Panc1 (cell line): Measurements from ENCODE around the gene COL5A2.

Experiments used
- POLR2AphosphoS5 ChIP-seq: IDR thresholded peaks from 2 replicates; pipeline ENCODE4 v1.6.1; 2012; ENCODE audit warnings: mild to moderate bottlenecking, low read depth, low read length, moderate library complexity
- TCF7L2 ChIP-seq: IDR thresholded peaks from 2 replicates; pipeline ENCODE4 v1.6.1; 2011; ENCODE audit warnings: mild to moderate bottlenecking, low read depth, low read length, inconsistent platforms
- TF ChIP-seq, protein P1 (sequence below), 2 experiments: IDR thresholded peaks; 2 replicates each; pipeline ENCODE4 v1.6.1; 2011 to 2012; ENCODE audit warnings: low read depth in 2 of 2, control low read depth in 1 of 2, low read length in 1 of 2, mild to moderate bottlenecking in 1 of 2, moderate library complexity in 1 of 2; ENCODE audit not compliant: insufficient read depth in 1 of 2
- TF ChIP-seq, protein P2 (sequence below): fragments of 450-650 bp; IDR thresholded peaks from 2 replicates; pipeline ENCODE4 v1.5.1; 2017; ENCODE audit warnings: mild to moderate bottlenecking

DNA sequence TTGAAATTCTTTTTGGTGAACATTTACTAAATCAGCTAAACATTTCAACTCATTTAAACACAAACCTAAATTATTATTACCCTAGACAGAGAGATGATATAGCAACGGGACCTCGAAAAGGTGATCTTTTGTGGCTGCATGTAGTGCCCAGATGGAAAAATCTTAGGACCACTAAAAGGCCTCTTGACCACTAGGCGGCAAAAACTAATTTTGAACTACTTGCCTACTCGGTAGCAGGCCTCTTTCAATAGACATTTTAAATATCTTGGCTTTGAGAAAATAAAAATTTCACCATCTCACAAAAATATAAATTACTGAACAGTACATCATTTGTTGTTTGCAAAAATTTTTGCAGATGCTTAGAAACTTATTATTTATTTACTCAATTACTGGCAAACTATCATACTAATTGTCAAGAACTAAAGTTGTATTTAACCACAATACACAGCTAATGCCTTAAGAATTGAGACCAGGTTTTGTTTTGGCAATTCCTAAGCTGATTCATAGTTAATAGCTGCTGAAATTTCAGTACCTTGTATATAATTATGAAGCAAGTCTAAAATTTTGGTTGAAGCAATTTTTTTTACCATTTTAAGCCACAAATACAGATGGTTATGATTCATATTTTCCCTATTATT is 196.0 kb downstream of the COL5A2 start:
- TF ChIP-seq, protein P1, sequence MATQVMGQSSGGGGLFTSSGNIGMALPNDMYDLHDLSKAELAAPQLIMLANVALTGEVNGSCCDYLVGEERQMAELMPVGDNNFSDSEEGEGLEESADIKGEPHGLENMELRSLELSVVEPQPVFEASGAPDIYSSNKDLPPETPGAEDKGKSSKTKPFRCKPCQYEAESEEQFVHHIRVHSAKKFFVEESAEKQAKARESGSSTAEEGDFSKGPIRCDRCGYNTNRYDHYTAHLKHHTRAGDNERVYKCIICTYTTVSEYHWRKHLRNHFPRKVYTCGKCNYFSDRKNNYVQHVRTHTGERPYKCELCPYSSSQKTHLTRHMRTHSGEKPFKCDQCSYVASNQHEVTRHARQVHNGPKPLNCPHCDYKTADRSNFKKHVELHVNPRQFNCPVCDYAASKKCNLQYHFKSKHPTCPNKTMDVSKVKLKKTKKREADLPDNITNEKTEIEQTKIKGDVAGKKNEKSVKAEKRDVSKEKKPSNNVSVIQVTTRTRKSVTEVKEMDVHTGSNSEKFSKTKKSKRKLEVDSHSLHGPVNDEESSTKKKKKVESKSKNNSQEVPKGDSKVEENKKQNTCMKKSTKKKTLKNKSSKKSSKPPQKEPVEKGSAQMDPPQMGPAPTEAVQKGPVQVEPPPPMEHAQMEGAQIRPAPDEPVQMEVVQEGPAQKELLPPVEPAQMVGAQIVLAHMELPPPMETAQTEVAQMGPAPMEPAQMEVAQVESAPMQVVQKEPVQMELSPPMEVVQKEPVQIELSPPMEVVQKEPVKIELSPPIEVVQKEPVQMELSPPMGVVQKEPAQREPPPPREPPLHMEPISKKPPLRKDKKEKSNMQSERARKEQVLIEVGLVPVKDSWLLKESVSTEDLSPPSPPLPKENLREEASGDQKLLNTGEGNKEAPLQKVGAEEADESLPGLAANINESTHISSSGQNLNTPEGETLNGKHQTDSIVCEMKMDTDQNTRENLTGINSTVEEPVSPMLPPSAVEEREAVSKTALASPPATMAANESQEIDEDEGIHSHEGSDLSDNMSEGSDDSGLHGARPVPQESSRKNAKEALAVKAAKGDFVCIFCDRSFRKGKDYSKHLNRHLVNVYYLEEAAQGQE (IDR thresholded peaks at IDR 0.05; ENCODE audit: insufficient read depth in 1 of 2, low read depth in 2 of 2, low read length in 1 of 2): no peak
- no peak for TF ChIP-seq POLR2AphosphoS5
- TF ChIP-seq, protein P2, sequence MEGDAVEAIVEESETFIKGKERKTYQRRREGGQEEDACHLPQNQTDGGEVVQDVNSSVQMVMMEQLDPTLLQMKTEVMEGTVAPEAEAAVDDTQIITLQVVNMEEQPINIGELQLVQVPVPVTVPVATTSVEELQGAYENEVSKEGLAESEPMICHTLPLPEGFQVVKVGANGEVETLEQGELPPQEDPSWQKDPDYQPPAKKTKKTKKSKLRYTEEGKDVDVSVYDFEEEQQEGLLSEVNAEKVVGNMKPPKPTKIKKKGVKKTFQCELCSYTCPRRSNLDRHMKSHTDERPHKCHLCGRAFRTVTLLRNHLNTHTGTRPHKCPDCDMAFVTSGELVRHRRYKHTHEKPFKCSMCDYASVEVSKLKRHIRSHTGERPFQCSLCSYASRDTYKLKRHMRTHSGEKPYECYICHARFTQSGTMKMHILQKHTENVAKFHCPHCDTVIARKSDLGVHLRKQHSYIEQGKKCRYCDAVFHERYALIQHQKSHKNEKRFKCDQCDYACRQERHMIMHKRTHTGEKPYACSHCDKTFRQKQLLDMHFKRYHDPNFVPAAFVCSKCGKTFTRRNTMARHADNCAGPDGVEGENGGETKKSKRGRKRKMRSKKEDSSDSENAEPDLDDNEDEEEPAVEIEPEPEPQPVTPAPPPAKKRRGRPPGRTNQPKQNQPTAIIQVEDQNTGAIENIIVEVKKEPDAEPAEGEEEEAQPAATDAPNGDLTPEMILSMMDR: peak; percentile 41; the same call in 1 of the 2 replicates
- no peak for TF ChIP-seq TCF7L2
